Neural progenitor cell (in vitro differentiated cells): ENCODE results near the gene MGRN1. TPM values are rescaled to one million over a fixed set of nuclear protein-coding genes. Genes with fewer than 3 reads are reported as not detected.

Source experiments
- DNase-seq: peaks from one replicate; pipeline ENCODE4 v3.0.0-alpha.2; 2016; ENCODE audit warnings: low spot score
- H2AFZ ChIP-seq: fragments of 200-600 bp; sonication (generic); replicated peaks from 2 replicates; pipeline ENCODE4 v1.6.1; 2016; ENCODE audit warnings: antibody characterized with exemption
- H3F3A ChIP-seq: fragments of 200-600 bp; sonication (generic); 2 replicates; pipeline ENCODE4 v1.6.1; 2016; ENCODE audit warnings: antibody characterized with exemption, low read depth
- H3K27ac ChIP-seq: fragments of 200-600 bp; sonication (generic); 2 replicates; pipeline ENCODE4 v1.5.1; 2016; ENCODE audit warnings: mild to moderate bottlenecking
- H3K27me3 ChIP-seq: fragments of 200-600 bp; sonication (generic); 2 replicates; pipeline ENCODE4 v1.6.1; 2016; ENCODE audit warnings: mild to moderate bottlenecking, moderate library complexity
- H3K36me3 ChIP-seq: fragments of 200-600 bp; sonication (generic); 2 replicates; pipeline ENCODE4 v1.5.1; 2016
- H3K4me1 ChIP-seq: fragments of 200-600 bp; sonication (generic); 2 replicates; pipeline ENCODE4 v1.6.1; 2016; ENCODE audit warnings: mixed run types
- H3K4me2 ChIP-seq: fragments of 200-600 bp; sonication (generic); 2 replicates; pipeline ENCODE4 v1.6.1; 2016
- H3K4me3 ChIP-seq: fragments of 200-600 bp; sonication (generic); 2 replicates; pipeline ENCODE4 v1.5.1; 2016
- H3K79me2 ChIP-seq: fragments of 200-600 bp; sonication (generic); 2 replicates; pipeline ENCODE4 v1.6.1; 2016; ENCODE audit warnings: low read depth
- H3K9ac ChIP-seq: fragments of 200-600 bp; sonication (generic); 2 replicates; pipeline ENCODE4 v1.6.1; 2016
- H3K9me3 ChIP-seq: fragments of 200-600 bp; sonication (generic); 2 replicates; pipeline ENCODE4 v1.5.1; 2016; ENCODE audit warnings: low read depth
- H4K20me1 ChIP-seq: fragments of 200-600 bp; sonication (generic); 2 replicates; pipeline ENCODE4 v1.6.1; 2016; ENCODE audit warnings: low read depth
- H3K27ac Mint-ChIP-seq: 3 replicates; pipeline ENCODE4 v1.8.0; 2021; ENCODE audit warnings: mixed read lengths
- H3K27me3 Mint-ChIP-seq: 2 replicates; pipeline ENCODE4 v1.8.0; 2022; ENCODE audit warnings: low read depth, mild to moderate bottlenecking, inconsistent platforms, moderate library complexity, mixed read lengths; ENCODE audit not compliant: insufficient read depth
- H3K36me3 Mint-ChIP-seq: 3 replicates; pipeline ENCODE4 v1.8.0; 2021; ENCODE audit warnings: mixed read lengths
- H3K4me1 Mint-ChIP-seq: 3 replicates; pipeline ENCODE4 v1.8.0; 2021; ENCODE audit warnings: mixed read lengths
- H3K4me3 Mint-ChIP-seq: 3 replicates; pipeline ENCODE4 v1.8.0; 2021; ENCODE audit warnings: mild to moderate bottlenecking, moderate library complexity, mixed read lengths
- H3K9me3 Mint-ChIP-seq: 3 replicates; pipeline ENCODE4 v1.8.0; 2020; ENCODE audit warnings: mixed read lengths
- EZH2 ChIP-seq: fragments of 200-600 bp; sonication (generic); IDR thresholded peaks from 2 replicates; pipeline ENCODE4 v1.6.1; 2017; ENCODE audit warnings: antibody characterized with exemption, mild to moderate bottlenecking, moderate library complexity
- EZH2phosphoT487 ChIP-seq: fragments of 200-600 bp; sonication (generic); IDR thresholded peaks from 2 replicates; pipeline ENCODE4 v1.6.1; 2017; ENCODE audit warnings: antibody characterized with exemption
- total RNA-seq: library from RNA; depleted of rRNA; stranded (reverse); fragments of >200 nt; gene quantifications from 2 replicates; pipeline ENCODE4 v1.2.3, GENCODE V29; 2015; ENCODE audit warnings: low replicate concordance
- TF ChIP-seq, protein P1 (sequence below): fragments of 200-600 bp; sonication (generic); IDR thresholded peaks from 2 replicates; pipeline ENCODE4 v1.5.1; 2017; ENCODE audit warnings: antibody characterized with exemption, mild to moderate bottlenecking

MGRN1 gene
- total RNA-seq, 1 donor from 2014 or later = 17.5 TPM

DNA sequence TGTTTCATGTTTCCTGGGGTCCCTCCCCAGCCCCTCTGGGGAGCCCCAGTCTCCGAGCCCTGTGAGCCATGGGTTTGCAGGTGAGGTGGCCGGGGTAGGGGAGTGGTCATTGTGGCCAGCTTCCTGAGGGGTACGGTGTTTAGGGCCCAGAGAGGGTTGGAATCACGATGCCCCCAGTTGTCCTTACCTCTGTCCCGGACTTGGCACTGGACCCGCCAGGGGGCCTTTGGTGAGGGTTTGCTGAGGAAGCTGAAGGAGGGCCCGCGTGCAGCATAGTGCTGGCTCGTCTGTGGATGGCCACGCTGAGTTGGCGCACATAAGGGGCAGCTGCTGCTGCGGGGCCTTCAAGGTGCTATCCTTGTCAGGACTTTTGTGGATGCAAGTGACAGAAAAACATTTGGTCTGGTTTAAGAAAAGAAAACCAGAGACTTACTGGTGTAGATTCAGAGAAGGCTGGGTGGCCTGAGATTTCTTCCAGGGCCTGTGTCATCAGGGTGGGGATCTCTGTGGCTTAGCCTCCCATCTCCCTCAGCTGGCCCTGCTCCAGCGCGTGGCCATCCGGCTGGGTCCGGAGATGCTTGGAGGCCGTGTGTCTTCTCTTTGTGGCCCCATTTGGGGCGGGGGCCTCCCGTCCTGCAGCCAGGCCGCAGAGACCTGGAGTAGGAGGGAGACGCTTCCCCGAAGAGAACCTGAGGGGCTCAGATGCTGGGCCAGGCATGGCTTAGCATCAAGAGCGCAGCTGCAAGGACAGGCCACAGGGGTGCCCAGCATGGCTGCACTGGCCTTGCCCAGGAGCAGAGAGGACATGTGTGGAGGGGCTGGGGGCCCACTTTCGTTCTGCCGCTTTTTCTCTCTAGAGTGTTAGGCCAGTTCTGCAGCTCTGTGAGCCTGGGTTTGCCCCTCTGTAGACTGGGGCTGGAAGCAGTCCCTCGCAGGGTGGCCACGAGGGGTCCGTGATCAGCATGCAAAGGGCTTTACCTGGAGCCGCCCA lies 35.0 kb downstream of the MGRN1 start:
- Histone ChIP-seq H3K4me2 (no peak overlapping the region), H3K36me3 (no peaks in the 10 kb centered on the region), H3F3A (no peaks in the 10 kb centered on the region), H3K9ac (no peak overlapping the region), H3K79me2 (no peaks in the 10 kb centered on the region), H4K20me1 (peaks cover 4% of the 10 kb centered on the region), H2AFZ (no peak overlapping the region), H3K9me3 (no peaks in the 10 kb centered on the region), H3K4me1 (no peaks in the 10 kb centered on the region), H3K27ac (no peak overlapping the region), H3K27me3 (no peaks in the 10 kb centered on the region), H3K4me3 (no peak overlapping the region)
- H3K27ac Mint-ChIP-seq = peak overlapping the region; percentile 72
- peaks cover 11% of the 10 kb centered on the region for H3K36me3 Mint-ChIP-seq
- peaks cover 6% of the 10 kb centered on the region for H3K27me3 Mint-ChIP-seq
- H3K4me3 Mint-ChIP-seq = no peak overlapping the region
- TF ChIP-seq, protein P1, sequence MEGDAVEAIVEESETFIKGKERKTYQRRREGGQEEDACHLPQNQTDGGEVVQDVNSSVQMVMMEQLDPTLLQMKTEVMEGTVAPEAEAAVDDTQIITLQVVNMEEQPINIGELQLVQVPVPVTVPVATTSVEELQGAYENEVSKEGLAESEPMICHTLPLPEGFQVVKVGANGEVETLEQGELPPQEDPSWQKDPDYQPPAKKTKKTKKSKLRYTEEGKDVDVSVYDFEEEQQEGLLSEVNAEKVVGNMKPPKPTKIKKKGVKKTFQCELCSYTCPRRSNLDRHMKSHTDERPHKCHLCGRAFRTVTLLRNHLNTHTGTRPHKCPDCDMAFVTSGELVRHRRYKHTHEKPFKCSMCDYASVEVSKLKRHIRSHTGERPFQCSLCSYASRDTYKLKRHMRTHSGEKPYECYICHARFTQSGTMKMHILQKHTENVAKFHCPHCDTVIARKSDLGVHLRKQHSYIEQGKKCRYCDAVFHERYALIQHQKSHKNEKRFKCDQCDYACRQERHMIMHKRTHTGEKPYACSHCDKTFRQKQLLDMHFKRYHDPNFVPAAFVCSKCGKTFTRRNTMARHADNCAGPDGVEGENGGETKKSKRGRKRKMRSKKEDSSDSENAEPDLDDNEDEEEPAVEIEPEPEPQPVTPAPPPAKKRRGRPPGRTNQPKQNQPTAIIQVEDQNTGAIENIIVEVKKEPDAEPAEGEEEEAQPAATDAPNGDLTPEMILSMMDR = no peak
- no peak for TF ChIP-seq EZH2phosphoT487
- no peak for TF ChIP-seq EZH2
- peaks cover 18% of the 10 kb centered on the region for H3K4me1 Mint-ChIP-seq
- DNase-seq = no peak
- H3K9me3 Mint-ChIP-seq = no peaks in the 10 kb centered on the region

- Histone ChIP-seq H3K27me3 (no peaks in the 10 kb centered on the region), H3K27ac (no peak overlapping the region), H4K20me1 (peaks cover 4% of the 10 kb centered on the region), H3K36me3 (no peaks in the 10 kb centered on the region), H3F3A (no peaks in the 10 kb centered on the region), H3K4me3 (no peak overlapping the region), H3K4me1 (no peaks in the 10 kb centered on the region), H3K79me2 (no peaks in the 10 kb centered on the region), H3K9me3 (no peaks in the 10 kb centered on the region), H3K9ac (no peak overlapping the region), H3K4me2 (no peak overlapping the region), H2AFZ (no peak overlapping the region)
- H3K27ac Mint-ChIP-seq = peak overlapping the region; percentile 86
- peaks cover 5% of the 10 kb centered on the region for H3K27me3 Mint-ChIP-seq
- no peak overlapping the region for H3K4me3 Mint-ChIP-seq
- TF ChIP-seq EZH2 (no peak), EZH2phosphoT487 (no peak)
- TF ChIP-seq, protein P1 = no peak
- DNase-seq = no peak
- peaks cover 18% of the 10 kb centered on the region for H3K4me1 Mint-ChIP-seq
- H3K9me3 Mint-ChIP-seq = no peaks in the 10 kb centered on the region
- H3K36me3 Mint-ChIP-seq = peaks cover 11% of the 10 kb centered on the region
Measured at GRCh38 chr16:4660454-4661007, 35.9 kb downstream of the MGRN1 start.

GRCh38 chr16:4661661-4662060 lies 37.0 kb downstream of the MGRN1 start:
- no peaks in the 10 kb centered on the region for H3K9me3 ChIP-seq
- H3K27ac Mint-ChIP-seq = no peak overlapping the region
- H3K4me1 Mint-ChIP-seq = peaks cover 18% of the 10 kb centered on the region
- H3K27me3 Mint-ChIP-seq = peaks cover 5% of the 10 kb centered on the region
- H3K27me3 ChIP-seq = no peaks in the 10 kb centered on the region
- H3K36me3 Mint-ChIP-seq = peaks cover 8% of the 10 kb centered on the region
- H3K4me1 ChIP-seq = no peaks in the 10 kb centered on the region
- H3K27ac ChIP-seq = no peak overlapping the region
- H4K20me1 ChIP-seq = peaks cover 4% of the 10 kb centered on the region
- no peaks in the 10 kb centered on the region for H3F3A ChIP-seq
- no peak overlapping the region for H2AFZ ChIP-seq
- H3K4me3 ChIP-seq = no peak overlapping the region
- no peak overlapping the region for H3K4me2 ChIP-seq
- H3K4me3 Mint-ChIP-seq = no peak overlapping the region
- no peaks in the 10 kb centered on the region for H3K9me3 Mint-ChIP-seq
- H3K36me3 ChIP-seq = no peaks in the 10 kb centered on the region
- TF ChIP-seq EZH2phosphoT487 = no peak
- no peak for TF ChIP-seq EZH2
- TF ChIP-seq, protein P1 = no peak
- no peak for DNase-seq
- H3K79me2 ChIP-seq = no peaks in the 10 kb centered on the region
- no peak overlapping the region for H3K9ac ChIP-seq
